ENCODE data around the gene FGD6.

GRCh38 chr12:95158919-95159318 is 58.3 kb downstream of the FGD6 start:
- TF ChIP-seq CTCF (IDR thresholded peaks at IDR 0.05) (no peak), POLR2A (IDR thresholded peaks at IDR 0.05) (no peak)

All from ovary (tissue), 3 donors.